Tibial nerve (tissue), 4 donors: ENCODE measurements around the gene ARPC2.

Source experiments
- CTCF ChIP-seq, 5 experiments: fragments of 200-600 bp in 3 of 5; fragments of 450-650 bp in 2 of 5; sonication (generic) in 3 of 5; IDR thresholded peaks; one replicate each; pipeline ENCODE4 v1.5.1; 2016 to 2019; ENCODE audit warnings: antibody characterized with exemption in 5 of 5, mild to moderate bottlenecking in 3 of 5, moderate library complexity in 2 of 5
- EP300 ChIP-seq, 2 donors: sonication (generic); formaldehyde crosslinking; IDR thresholded peaks; one replicate each; pipeline ENCODE4 v1.6.1; 2017; ENCODE audit warnings: antibody characterized with exemption in 2 of 2, mild to moderate bottlenecking in 1 of 2
- POLR2A ChIP-seq, 2 donors: fragments of 450-650 bp; IDR thresholded peaks; one replicate each; pipeline ENCODE4 v1.6.1; 2017; ENCODE audit warnings: antibody characterized with exemption in 2 of 2, mild to moderate bottlenecking in 2 of 2, moderate library complexity in 2 of 2

DNA sequence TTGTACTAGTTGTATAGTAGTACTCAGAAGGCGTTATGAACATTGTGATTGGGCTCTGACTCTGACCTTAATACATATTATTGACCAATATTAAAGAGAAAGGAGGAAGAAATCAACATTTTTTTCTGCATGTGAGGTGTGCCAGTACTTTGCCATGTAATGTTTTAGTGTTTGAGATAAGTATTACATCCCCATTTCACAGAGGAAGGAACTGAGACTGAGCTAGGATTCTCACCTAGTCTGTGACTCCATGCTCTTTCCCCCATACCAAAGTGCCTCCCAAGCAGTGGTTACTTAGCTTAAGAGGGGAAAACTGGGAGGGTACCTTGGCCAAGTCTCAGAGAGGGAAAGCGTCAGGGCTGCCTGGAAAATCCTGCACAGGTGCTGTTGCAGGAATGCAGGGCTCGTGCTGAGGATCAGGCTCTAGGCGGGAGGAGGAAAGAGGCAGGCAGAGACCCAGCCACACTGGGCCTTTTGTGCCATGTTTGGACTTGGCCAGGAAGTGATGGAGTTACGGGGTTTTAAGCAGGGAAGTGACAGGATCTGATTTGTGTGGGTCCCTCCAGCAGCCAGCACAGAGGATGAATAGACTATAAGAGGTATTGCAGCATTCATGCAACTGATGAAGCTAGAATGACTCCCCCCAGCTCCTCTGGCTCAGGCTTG, 55.0 kb downstream of the ARPC2 start:
- TF ChIP-seq CTCF (IDR thresholded peaks at IDR 0.05) (no peak), POLR2A (IDR thresholded peaks at IDR 0.05) (no peak), EP300 (IDR thresholded peaks at IDR 0.05) (no peak)
